Esophagus muscularis mucosa (tissue), 4 donors: ENCODE data around the gene FBN1.

Experiments used
- CTCF ChIP-seq, 3 experiments: fragments of 200-600 bp in 2 of 3; fragments of 450-650 bp in 1 of 3; sonication (generic) in 2 of 3; IDR thresholded peaks; one replicate each; pipeline ENCODE4 v1.5.1; 2017 to 2019; ENCODE audit warnings: antibody characterized with exemption in 3 of 3, mild to moderate bottlenecking in 2 of 3, moderate library complexity in 1 of 3
- EP300 ChIP-seq: sonication (generic); formaldehyde crosslinking; IDR thresholded peaks from one replicate; pipeline ENCODE4 v1.6.1; 2017; ENCODE audit warnings: antibody characterized with exemption
- POLR2A ChIP-seq: fragments of 450-650 bp; IDR thresholded peaks from one replicate; pipeline ENCODE4 v1.6.1; 2017; ENCODE audit warnings: antibody characterized with exemption, moderate library complexity, mild to moderate bottlenecking, low read depth
- POLR2AphosphoS5 ChIP-seq, 2 donors: sonication (generic); formaldehyde crosslinking; IDR thresholded peaks; one replicate each; pipeline ENCODE4 v1.6.1; 2017; ENCODE audit warnings: antibody characterized with exemption in 2 of 2

GRCh38 chr15:48628832-48629231 is 16.7 kb downstream of the FBN1 start:
- TF ChIP-seq EP300: no peak
- TF ChIP-seq POLR2AphosphoS5 (IDR thresholded peaks at IDR 0.05): no peak
- TF ChIP-seq CTCF (IDR thresholded peaks at IDR 0.05): no peak
- TF ChIP-seq POLR2A: no peak
